Chondrocyte (in vitro differentiated cells): ENCODE results near the gene DST. TPM values are rescaled to one million over a fixed set of nuclear protein-coding genes. Genes with fewer than 3 reads are reported as not detected.

Experiments
- DNase-seq: peaks from one replicate; pipeline ENCODE4 v3.0.0; 2021; ENCODE audit warnings: mixed read lengths, low spot score
- H3K27ac Mint-ChIP-seq: one replicate; pipeline ENCODE4 v1.8.0; 2021; ENCODE audit warnings: mild to moderate bottlenecking, moderate library complexity, mixed read lengths; ENCODE audit not compliant: unreplicated experiment
- H3K27me3 Mint-ChIP-seq: 2 replicates; pipeline ENCODE4 v1.8.0; 2021; ENCODE audit warnings: low read depth, mixed read lengths
- H3K36me3 Mint-ChIP-seq: 2 replicates; pipeline ENCODE4 v1.8.0; 2021; ENCODE audit warnings: low read depth, mixed read lengths
- H3K4me1 Mint-ChIP-seq: 2 replicates; pipeline ENCODE4 v1.8.0; 2021; ENCODE audit warnings: low read depth, mild to moderate bottlenecking, mixed read lengths
- H3K4me3 Mint-ChIP-seq: one replicate; pipeline ENCODE4 v1.8.0; 2021; ENCODE audit warnings: mild to moderate bottlenecking, moderate library complexity, mixed read lengths; ENCODE audit not compliant: unreplicated experiment
- H3K9me3 Mint-ChIP-seq: 2 replicates; pipeline ENCODE4 v1.8.0; 2021; ENCODE audit warnings: low read depth, mixed read lengths
- CTCF ChIP-seq: fragments of 200-600 bp; sonication (generic); IDR thresholded peaks from 2 replicates; pipeline ENCODE4 v1.5.0; 2021; ENCODE audit warnings: antibody characterized with exemption, mild to moderate bottlenecking, moderate library complexity
- total RNA-seq: library from RNA; stranded (reverse); gene quantifications from 3 replicates; pipeline ENCODE4 v1.2.1, GENCODE V29; 2021

The DST gene
- total RNA-seq, 1 donor from 2014 or later, result 168 TPM

DNA sequence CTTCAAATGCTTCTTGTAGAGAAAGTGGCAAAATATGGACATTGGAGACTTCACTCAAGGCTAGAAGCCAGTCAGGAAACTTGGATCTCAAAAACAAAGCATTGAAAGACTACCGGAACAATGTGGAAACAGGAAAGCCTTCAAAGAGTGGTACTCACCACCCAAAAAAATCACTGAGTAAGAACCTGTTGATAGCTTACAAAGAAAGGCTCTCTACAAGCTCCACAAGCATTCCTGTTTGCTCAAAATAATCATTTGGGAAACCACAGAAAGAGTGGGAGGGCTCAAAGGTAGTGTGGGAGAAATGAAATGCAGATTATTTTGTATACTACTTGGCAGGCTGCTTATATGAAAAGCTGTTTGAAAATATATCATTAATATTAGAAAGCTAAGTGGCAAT lies 9.5 kb upstream of the DST start:
- no peak for TF ChIP-seq CTCF
- no peak for DNase-seq
- Mint-ChIP-seq H3K36me3 (peaks cover 6% of the 10 kb centered on the region), H3K27me3 (no peaks in the 10 kb centered on the region), H3K9me3 (no peaks in the 10 kb centered on the region), H3K4me3 (no peak overlapping the region), H3K27ac (peak overlapping the region; percentile 76), H3K4me1 (peaks cover 39% of the 10 kb centered on the region)

GRCh38 chr6:56650191-56650590 lies 7.5 kb upstream of the DST start:
- H3K27ac Mint-ChIP-seq, result no peak overlapping the region
- H3K9me3 Mint-ChIP-seq, result no peaks in the 10 kb centered on the region
- TF ChIP-seq CTCF, result no peak
- H3K4me3 Mint-ChIP-seq, result no peak overlapping the region
- peaks cover 27% of the 10 kb centered on the region for H3K4me1 Mint-ChIP-seq
- H3K27me3 Mint-ChIP-seq, result no peaks in the 10 kb centered on the region
- DNase-seq, result no peak
- H3K36me3 Mint-ChIP-seq, result peaks cover 8% of the 10 kb centered on the region

DNA sequence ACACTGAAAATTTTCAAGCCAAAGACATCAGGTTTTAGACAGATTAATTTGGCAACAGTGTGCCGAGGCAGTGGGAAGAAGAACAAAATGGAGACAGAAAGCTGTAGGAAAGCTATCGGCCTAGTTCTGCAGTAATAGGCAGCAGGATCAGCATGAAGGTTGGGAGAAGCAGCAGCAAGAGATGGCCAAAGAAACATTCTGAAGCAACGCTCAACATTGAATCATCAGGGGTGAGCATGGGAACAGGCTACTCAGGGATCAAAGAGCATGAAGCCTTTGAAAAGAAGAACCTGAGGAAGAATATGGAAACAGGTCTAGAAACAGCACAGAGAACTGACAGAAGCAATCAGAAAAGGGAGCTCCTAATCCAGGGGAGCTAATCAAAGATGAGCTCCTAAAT lies 7.1 kb upstream of the DST start:
- Mint-ChIP-seq H3K9me3 (no peaks in the 10 kb centered on the region), H3K27me3 (no peaks in the 10 kb centered on the region), H3K27ac (no peak overlapping the region), H3K4me1 (peaks cover 25% of the 10 kb centered on the region), H3K4me3 (no peak overlapping the region), H3K36me3 (peaks cover 12% of the 10 kb centered on the region)
- TF ChIP-seq CTCF, result no peak
- no peak for DNase-seq

DNA sequence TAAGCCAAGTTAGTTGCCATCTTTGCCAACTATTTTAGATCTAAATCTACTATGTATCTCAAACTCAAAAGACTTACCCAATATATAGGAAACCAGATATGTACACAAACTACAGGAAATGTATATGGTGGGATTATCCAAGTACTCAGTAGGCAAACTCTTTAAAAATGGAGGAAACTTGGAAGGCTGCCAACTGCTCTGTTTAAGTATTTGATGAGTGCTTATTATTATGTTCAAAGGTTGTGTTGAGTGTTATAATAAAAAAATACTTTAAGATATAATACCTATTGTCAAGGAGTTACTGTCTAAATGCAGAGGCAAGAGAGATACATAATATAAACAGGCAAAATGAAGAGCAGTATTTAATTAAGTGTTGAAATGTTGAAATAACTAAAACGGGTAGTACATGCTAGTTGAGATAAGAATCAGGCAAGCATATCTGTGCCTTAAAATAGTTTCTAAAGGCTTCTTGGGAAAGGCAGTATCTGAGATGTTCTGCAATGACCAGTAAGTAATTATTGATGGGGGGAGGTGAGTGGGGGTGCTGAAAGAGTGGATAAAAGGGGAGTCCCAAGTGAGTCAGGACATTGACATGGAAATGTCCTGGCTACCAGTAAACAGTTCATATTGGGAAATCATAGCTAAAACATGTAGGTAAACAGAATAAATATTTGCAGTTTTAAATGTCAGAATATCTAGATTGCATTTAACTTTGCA lies 6.5 kb upstream of the DST start:
- TF ChIP-seq CTCF, result no peak
- H3K4me3 Mint-ChIP-seq, result no peak overlapping the region
- no peak for DNase-seq
- no peaks in the 10 kb centered on the region for H3K27me3 Mint-ChIP-seq
- peaks cover 25% of the 10 kb centered on the region for H3K4me1 Mint-ChIP-seq
- no peaks in the 10 kb centered on the region for H3K9me3 Mint-ChIP-seq
- H3K27ac Mint-ChIP-seq, result no peak overlapping the region
- peaks cover 14% of the 10 kb centered on the region for H3K36me3 Mint-ChIP-seq

DNA sequence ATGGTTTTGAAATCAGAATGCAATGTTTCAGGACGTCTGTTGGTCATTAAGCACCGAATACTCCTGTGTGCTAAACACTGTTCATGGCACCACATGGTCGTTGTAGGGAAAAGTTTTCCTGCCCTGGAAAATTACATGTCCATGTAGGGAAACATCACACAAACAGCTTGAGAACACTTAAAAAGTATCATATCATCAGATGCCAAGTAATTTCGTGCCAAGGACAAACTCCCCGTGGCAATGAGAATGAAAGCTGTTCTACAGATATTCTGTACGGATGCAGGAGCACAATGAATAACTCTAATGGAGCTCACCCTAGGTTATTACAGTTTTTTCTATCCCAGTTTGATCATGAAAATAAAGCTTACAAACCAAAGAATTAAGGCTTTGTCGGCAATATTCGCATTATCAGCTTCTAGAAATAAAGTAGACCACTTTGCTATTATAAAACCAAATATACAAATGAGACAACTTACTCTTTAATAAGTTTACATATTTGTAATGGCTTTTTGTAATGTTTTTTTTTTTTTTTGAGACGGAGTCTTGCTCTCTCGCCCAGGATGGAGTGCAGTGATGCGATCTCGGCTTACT lies 4.6 kb upstream of the DST start:
- peaks cover 15% of the 10 kb centered on the region for H3K36me3 Mint-ChIP-seq
- no peak overlapping the region for H3K27ac Mint-ChIP-seq
- H3K9me3 Mint-ChIP-seq, result no peaks in the 10 kb centered on the region
- no peaks in the 10 kb centered on the region for H3K27me3 Mint-ChIP-seq
- no peak for TF ChIP-seq CTCF
- H3K4me1 Mint-ChIP-seq, result peaks cover 27% of the 10 kb centered on the region
- DNase-seq, result no peak
- no peak overlapping the region for H3K4me3 Mint-ChIP-seq
